NCI-H1694 treated with DMSO at 0.1 percent for 48 hours (cell line): ENCODE data around the gene GGTLC1.
"Not testable (repeated sequence)": the region's sequence is repeated elsewhere in the genome, so short reads cannot be mapped to it uniquely, and the experiment has no call there.

Source experiments
- DNase-seq: peaks from one replicate; lab custom pipeline; 2025; lab: John Stamatoyannopoulos, UW

Gene GGTLC1

DNA sequence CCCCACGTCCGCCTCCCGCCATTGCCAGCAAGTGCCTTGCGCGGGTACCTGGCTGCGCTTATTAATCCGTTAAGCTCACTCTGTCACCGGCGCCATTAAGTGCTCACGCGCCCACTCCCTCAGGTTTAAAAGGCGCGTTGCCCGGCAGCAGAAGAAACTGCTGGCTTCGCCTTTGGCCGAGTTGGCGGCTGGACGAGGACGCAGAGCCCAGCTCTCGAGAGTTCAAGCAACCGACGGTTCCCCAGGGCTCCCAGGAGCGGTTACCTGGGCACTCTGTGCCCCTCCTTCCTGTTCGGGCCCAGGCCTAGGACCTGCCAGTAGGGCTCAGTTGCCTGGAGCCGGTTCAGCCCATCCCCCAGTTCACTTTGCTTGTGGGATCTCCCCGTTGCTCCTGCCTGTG is at the start of gene GGTLC1:
Gene GGTLC1 (minus strand): TSS at position 219 of the 400 bp plus-strand sequence. CDS start 2,168 bp downstream, outside the sequence.
- DNase-seq = no peak

DNA sequence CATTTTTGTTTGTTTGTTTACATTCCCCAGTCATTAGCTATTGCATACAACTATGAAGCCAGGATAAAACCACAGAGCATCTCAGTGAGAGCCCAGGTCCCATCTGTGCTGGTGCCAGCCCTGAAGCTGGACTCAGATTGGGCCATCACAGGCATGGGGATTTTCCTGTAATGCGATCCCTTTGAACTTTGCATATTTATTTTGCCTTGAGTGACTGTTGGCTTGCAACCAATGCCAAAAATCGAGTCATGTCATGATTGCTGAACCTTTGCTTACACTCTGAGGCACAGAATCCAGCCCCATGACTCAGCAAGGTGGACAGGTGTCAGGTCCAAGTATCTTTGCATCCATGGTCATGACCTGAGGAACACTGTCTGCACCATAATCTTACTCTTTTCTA is 46.2 kb upstream of the GGTLC1 start:
- DNase-seq = no peak

DNA sequence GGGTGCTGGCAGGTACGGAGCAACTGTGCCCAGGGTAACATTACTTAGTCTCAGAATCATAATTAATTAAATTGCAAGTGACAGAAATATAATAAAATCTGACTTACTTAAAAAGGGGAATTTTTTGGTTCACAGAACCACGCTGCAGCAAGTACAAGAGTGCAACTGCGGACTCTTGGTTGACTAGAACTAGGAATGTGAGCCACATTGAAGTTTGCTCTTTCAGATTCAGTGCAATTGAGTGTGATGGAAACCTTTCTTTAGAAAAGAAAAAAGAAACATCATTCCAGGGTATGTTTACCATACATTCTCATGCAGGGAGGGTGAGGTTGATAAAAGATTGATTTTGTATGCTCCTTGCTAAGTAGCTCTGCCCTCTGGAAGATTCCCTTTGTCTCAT is 45.0 kb upstream of the GGTLC1 start:
- no peak for DNase-seq

DNA sequence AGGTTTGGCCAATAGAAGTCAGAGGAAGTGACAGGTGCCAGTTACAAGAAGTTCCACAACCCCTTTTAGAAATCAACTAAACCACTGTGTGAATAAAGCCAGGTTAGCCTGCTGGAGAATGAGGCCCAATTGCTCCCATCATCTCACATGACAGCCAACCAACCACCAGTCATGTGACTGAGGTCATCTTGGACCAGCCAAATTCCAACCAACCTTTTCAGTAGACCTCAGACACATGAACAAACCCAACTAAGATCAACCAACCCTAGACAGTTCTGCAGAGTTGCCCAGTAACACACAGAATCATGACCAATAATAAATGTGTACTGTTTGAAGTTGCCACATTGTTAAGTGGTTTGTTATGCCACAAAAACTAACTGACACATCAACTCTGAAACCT is 44.6 kb upstream of the GGTLC1 start:
- no peak for DNase-seq

DNA sequence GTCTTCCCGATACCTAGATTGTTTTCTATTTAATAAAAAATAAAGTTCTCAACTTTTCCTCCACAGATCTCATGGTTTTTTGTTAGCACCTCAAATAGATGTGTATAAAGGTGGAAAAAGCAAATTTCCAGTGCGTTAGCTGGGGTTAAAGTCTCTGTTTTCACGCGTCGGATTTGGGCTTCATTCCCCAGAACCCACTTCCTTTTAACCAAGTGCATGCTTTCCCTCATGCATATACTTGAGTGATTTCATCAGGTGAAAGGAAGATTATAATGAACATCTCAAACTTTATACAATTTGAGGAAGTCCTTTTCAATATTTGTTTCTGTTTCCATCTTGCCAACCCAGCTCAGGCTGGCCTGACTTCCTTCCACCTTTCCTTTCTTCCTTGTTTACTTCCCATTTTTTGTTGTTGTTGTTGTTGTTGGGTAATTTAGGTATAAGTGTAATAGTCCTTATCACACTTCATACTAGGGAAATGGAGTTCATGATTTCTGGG is 43.9 kb upstream of the GGTLC1 start:
- DNase-seq = no peak

DNA sequence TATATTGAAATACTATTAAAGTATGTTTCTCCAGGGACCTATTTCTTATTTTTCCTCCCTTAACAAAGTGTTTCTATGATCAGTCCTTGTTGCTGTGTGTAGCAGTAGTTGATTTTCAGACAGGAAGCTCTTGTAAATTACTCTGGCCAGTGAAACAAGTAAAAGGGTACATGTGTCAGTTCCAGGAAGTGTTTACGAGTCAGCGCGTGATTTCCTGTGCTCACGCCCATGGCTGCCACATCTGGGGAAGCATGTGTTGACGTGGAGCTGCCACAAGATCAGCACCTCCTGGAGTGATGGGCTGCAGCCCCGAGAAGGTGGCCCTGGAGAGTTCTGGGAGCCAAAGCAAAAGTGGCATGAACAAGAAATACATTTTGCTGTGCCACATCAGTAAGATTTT is 38.6 kb upstream of the GGTLC1 start:
- DNase-seq = no peak

DNA sequence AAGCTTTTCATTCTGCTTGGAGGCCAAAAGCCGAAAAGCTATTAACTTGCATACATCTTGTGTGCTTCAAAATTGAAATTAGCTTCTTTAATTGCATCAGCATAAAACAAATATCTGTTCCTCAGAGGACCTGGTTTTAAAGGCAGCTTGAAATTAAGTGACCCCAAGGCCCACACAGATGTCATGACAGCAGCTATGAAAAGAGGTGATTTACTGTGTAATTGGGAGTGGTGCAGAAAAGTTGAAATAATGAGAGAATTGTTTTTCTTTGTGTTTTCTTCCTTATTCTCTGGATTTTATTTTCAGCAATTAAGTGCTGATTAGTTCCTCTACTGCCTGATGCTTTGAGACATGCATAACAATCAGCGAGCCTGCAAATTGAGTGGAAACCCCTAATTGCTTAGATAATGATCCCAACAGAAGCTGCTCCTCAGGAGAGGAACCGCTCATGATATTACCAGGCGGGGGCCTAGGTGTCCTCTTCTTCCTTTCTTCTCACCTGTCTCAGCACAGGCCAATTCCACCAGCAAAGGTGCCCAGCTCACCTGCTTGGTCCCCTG is 34.1 kb upstream of the GGTLC1 start:
- no peak for DNase-seq

DNA sequence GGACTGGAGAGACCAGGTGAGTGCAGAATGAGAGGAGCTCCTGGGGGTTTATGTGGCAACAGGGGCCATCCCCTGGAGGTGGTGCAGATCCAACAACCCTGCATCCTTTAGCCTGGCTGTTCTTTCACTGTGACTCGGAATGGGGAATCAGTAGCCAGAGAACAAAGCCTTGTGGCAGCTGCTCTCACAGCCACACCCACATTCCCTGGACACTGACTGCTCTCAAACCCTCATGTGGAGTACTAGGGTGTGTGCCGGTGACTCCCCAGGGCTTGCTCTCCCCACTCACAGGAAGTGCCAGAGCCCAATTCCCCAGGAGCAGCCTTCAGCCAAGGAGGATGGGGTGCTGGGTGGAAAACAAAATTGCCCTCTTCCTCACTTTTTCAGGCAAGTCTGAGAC is 30.2 kb upstream of the GGTLC1 start:
- DNase-seq = no peak

DNA sequence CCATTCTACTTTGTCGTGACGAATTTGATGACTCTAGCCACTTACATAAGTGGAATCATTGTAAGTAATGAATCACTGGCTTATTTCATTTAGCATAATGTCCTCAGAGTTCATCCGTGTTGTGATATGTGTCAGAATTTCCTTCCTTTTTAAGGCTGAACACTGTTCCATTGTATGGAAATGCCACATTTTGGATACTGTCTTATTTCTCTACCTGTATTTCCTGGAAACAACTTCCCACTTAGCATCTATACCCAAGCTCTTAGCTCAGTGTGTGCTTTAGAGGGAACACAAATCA is 28.8 kb upstream of the GGTLC1 start:
- DNase-seq = no peak

DNA sequence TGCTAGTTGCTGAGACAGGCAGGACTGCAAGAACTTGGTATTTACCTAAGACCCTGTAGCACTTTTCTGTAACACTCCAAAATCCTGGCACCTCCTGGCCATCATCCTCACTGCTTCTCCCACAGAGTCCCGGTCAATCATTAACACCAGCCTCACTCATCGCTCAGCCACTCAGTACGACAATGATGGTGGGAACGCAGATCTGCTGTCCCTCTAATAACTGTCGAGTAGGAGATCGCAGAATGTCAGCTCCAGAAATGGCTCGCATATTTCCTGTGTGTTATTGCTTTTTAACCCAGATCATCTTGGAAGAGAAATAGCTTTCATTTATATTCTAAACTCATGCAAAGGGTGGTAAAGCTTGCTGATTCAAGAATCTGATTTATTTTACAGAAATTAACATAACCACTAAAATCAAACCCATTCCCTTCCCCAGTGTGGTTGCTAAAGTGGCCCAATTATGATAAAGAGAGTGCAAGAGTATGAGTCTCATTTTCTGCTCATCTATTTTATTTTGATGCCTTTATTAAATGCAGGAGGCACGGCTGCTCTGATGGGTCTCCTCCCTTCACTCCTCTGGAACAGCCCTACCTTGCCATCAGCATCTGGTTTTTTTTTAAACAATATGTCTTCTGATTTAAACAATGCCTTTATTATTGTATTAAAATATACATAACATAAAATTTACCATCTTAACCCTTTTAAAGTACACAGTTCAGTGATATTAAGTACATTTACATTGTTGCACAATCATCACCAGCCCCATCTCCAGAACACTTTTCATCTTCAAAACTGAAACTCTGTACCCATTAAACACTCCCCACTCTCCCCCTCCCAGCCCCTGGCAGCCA is 28.3 kb upstream of the GGTLC1 start:
- no peak for DNase-seq

DNA sequence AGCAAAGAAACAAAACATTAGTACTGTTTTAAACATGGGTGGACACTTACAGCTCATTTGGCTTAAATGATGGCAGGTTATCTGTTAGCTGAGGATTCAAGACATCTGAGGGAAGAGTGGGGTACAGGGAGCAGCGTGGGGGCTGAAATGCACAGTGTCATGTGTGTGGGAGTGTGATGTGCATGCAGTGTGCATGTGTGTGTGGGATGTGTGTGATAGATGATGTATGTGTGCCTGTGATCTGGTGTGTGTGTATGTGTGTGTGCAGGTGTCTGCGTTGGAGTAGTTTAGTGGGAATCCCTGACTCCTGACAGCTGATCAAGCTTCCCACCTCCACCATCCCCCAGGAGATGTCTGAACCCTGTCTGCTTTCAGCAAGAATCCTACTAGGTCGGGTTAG is 25.4 kb upstream of the GGTLC1 start:
- DNase-seq = no peak

DNA sequence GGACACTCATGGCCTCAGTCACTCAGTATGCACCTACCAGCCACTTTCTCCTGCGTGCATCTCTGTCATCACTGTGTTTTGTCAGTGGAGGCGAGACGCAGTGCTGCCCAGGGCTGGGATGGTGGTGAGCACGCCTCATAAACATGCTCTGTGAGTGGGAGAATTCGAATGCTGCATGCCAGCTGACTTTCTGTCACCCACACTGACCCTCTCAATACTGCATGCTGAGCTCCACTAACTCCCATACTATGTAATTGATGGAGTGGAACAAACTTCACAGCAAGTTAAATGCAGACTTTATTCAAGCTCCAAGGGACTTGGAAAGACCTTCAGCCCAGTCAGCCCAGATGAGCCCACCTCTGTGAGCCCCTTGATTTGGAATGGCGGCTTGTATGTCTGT is 22.7 kb upstream of the GGTLC1 start:
- DNase-seq = no peak

DNA sequence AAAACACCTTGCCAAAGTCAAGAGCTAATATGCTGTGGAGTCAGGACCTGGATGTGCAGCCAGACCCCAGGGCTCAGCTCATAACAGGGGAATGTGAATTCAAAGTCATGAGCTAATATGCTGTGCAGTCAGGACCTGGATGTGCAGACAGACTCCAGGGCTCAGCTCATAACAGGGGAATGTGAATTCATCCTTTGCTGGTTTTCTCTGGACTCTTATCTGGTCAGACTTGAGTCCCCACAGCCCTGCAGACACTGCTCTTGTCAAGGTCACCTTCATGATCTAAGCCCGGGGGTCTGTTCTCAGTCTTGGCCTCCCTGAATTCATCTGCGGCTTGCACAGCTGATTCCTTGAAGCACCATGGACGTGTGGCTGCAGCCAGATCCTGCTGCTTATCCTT is 19.2 kb upstream of the GGTLC1 start:
- no peak for DNase-seq

DNA sequence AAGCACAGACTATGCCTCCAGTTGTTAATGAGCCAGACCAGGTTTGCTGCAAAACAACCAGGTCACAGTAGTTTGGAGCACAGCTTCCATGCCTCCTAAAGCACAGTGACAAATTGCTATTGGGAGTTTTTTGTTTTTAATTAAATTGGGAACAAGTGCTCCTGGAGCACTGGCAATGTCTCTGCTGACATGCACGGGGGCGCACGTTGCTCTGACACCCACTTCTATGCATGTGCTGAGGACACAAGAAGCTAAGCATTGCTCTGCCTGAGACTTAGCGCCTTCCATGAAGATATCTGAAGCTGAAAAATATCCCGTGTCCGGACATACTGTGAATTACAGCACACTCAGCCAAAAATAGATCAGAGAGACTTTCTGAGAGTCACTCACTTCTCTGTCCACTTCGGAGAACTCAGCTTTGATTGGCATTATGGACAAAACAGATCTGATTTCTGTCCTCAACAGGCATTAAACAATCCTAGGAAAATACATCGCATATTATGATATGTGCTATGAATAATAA is 18.6 kb upstream of the GGTLC1 start:
- no peak for DNase-seq

DNA sequence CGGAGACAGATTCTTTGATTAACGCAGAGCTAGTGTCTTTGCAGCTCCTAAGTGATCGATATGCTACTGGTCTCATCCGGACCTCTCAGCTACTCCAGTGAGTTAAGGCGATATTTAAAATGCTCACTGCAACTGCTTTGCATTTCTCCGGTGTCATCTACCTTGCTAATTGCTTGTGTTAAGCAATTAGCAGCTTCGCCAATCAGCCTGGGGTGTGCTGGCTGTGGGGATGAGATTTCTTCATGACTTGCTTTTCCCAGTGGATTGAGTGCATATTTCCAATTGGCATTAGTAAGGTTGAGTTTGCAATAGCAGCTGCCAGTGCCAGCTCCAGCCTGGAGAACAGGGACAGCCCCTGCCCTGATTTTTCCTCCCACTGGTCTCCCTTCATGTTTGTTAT is 18.0 kb upstream of the GGTLC1 start:
- no peak for DNase-seq

DNA sequence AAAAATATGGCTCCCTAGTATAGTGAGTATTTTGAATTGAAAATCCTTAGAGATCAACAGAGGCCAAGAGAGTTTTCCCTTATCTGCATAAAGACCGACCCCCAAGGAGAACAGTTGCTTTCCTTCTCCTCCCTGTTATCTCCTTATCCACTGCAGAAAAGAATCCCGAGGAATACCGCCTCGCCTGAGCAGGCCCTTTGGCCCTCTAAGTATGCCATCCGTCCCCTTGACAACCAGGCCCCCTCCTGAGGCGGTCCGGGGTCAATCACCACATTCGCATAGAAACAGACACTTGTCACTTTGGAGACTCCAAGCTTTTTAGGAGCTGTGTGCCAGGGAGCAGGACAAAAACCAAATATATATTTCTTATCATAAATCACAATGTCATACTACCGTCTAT is 15.9 kb upstream of the GGTLC1 start:
- no peak for DNase-seq

DNA sequence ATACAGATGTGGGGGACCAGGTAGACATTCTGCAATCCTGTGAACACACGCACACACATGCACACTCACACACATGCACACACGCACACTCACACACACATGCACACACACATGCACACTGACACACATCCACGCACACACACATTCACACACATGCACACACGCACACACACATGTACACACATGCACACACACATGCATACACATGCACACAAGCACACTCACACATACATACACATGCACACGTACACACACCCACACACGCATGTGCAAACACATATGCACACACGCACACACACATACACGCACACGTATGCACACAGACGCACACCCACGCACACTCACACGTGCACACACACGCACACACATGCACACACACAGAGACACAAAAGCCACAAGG is 14.3 kb upstream of the GGTLC1 start:
- no peak for DNase-seq

DNA sequence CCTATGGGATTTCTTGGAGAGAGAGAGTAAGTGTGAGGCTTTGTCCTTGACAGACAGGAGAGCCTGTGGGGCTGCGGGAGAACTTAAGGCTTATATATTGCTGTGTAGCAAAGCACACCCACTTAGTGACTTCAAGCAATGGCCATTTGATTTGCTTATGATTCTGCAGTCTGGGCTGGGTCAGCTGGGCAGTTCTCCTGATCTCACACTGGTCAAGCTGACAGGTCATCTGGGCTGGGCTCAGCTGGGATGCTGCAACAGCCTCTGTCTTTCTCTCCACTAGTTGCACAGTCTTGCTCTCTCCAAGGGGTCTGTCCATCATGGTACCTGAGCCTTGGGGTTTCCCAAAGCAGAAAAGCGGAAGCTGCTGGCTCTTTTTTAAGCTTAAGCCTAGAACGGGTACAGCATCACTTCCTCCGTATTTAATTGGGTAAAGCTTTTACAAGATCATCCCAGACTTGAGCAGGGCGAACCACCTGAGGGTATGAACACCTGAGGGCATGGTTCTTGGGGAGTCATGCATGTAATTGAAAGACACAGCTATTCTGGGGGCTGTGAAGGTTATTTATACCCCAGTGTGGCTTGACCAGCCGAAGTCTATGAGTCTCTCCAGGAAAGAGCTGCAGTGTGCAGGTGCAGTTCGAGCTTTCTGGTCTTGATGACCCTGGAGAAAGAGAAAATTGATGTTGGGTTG is 13.3 kb upstream of the GGTLC1 start:
- DNase-seq = no peak

DNA sequence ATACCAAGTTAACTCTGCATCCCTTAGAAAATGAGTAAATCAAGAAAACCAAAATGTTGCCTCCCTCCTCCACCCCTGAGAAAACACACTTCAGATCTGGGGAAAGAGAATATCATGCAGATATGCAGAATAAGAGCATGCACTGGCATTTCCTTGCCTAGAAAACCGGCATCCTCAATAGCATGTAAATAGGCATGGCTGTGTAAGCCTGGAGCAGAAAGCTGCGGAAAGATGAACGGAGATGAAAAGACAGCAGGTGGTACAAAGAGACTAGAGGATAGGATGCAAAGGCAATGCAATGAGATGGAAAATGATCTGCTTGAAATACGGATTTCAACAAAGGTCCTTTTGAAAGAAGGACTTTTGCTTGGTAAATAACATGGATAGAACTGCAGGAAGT is 10.3 kb upstream of the GGTLC1 start:
- DNase-seq = no peak

DNA sequence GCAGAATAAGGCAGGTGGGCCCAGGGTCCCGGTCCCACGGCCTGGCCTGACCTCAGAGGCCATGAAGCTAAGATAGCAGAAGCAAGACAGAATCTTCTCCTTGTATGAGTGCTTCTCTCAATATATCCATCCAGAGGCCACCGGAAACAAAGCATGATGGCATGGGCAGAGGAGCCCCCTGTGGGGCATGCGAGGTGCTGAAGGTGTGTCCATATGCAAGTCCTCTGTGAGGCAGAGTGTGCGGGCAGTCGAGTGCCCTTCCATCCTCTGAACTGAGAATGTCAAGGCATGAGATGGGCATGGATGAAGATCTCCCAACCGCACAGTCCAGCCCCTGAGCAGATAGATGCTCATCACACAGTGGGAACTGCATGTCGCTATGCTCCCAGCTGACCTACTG is 9.8 kb upstream of the GGTLC1 start:
- DNase-seq = no peak

DNA sequence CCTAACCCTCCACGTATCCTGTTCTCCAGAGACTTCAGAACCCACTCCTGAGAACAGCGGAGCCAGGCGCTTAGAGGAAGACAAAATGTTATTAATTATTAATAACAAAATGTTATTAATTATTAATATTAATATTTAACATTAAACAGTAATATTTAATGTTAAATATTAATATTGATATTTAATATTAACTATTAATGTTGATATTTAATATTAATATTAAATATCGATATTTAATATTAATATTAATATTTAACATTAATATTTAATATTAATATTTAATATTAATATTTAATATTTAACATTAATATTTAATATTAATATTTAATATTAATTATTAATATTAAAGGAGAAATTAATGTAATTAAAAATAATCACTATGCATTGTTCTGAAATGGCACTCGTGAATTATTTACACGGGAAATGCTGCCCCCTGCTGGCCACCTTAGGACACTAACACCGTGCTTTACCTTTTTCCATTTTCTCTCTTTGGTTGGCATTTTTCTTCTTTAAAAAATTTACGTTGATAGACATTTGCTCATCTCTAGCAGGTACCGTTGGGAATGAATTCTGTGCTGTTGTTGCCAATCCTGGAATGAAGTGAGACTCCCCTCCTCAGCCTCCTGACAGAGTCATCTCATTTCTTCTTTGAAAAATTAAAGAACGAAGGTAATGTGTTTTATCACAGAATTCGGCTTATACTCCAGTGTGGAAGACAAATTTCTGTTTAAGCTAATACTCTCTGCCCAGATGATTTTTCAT is 7.5 kb upstream of the GGTLC1 start:
- DNase-seq = peak; percentile 34

DNA sequence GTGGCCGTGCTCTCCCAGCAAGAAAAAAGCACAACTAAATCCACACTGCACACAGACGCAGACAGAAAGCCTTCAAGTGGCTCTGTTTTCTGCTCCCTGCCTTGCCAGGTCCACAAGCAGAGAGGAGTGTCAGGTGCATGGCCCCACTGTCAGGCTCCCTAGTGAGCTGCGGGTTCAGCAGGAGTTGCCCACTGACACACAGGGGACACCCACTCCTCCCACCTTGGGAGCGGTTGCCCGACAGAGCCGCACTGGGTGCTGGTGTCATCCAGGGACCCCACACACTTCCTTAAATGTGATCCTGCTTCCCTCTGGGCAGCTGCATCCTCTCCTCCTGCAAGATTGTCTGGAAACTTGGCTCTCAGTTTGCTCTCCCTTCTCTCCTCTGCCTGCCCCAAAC is 6.7 kb upstream of the GGTLC1 start:
- not testable (repeated sequence) for DNase-seq
